Cardiac atrium fibroblast (primary cell): ENCODE results near the gene MAGEA2B. TPM values are rescaled to one million over a fixed set of nuclear protein-coding genes. Genes with fewer than 3 reads are reported as not detected.

Experiments used
- total RNA-seq: library from RNA; depleted of rRNA; stranded (reverse); fragments of >200 nt; gene quantifications from 2 replicates; pipeline ENCODE4 v1.2.3, GENCODE V29; 2015

The MAGEA2B gene
- not detected in 2 replicates for total RNA-seq

GRCh38 chrX:152713815-152714787 lies at the start of gene MAGEA2B:
Gene MAGEA2B (plus strand): TSS chrX:152714628. CDS start chrX:152717107, 2,479 bp downstream.

GRCh38 chrX:152697952-152698931 lies 16.2 kb upstream of the MAGEA2B start, which contains the start of gene MAGEA3:
Gene MAGEA3 (plus strand): TSS chrX:152698794. CDS start chrX:152700833, 2,039 bp downstream.

GRCh38 chrX:152709173-152709572 lies 5.3 kb upstream of the MAGEA2B start, which contains the start of gene CSAG2:
Gene CSAG2 (minus strand): TSS chrX:152709273. CDS start chrX:152709112, 161 bp downstream.

GRCh38 chrX:152733261-152733975 lies 19.0 kb downstream of the MAGEA2B start, which contains the start of the genes CSAG1 and MAGEA12:
Gene CSAG1 (minus strand): TSS chrX:152733721. CDS start chrX:152732460, 1,261 bp downstream.
Gene MAGEA12 (plus strand): TSS chrX:152733757. CDS start chrX:152736162, 2,405 bp downstream.

GRCh38 chrX:152753686-152754650 lies 39.5 kb downstream of the MAGEA2B start, which contains the start of gene MAGEA2:
Gene MAGEA2 (minus strand): TSS chrX:152753842. CDS start chrX:152751363, 2,479 bp downstream.

DNA sequence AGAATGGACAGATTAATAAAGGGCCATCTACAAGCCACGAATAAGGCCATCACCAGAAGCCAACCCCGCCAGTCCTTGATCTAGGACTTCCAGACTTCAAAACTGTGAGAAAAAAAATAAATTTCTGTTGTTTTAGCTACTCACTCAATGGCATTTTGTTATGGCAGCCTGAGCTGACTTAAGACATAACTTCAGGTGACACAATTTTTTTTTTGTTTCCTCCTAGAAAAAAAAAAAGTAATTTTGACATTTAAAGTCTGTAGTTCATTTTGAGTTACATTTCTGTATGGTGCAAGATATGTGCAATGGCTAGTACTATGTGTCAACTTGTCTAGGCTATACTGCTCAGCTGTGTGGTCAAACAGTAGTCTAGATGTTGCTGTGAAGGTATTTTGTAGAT lies 44.5 kb downstream of the MAGEA2B start, which contains the start of gene CSAG3:
CSAG3 (plus strand) TSS at position 301 of the 400 bp plus-strand sequence.

Other genes starting within 250 kb of the MAGEA2B start
- gene GABRQ, start 76.7 kb upstream of the MAGEA2B start, total RNA-seq = not detected in 2 replicates
- gene MAGEA3, start 15.8 kb upstream of the MAGEA2B start, total RNA-seq = not detected in 2 replicates
- gene CSAG2, start 5.4 kb upstream of the MAGEA2B start, total RNA-seq = not detected in 2 replicates
- not detected in 2 replicates for gene CSAG1, start 19.1 kb downstream of the MAGEA2B start, total RNA-seq
- not detected in 2 replicates for gene MAGEA12, start 19.1 kb downstream of the MAGEA2B start, total RNA-seq
- gene MAGEA2, start 39.2 kb downstream of the MAGEA2B start, total RNA-seq = not detected in 2 replicates
- gene CSAG3, start 44.6 kb downstream of the MAGEA2B start, total RNA-seq = not detected in 2 replicates
- gene MAGEA6, start 55.1 kb downstream of the MAGEA2B start, total RNA-seq = not detected in 2 replicates
- 31.8 and 38.8 TPM in 2 replicates for gene CETN2, start 116.1 kb downstream of the MAGEA2B start, total RNA-seq
- 19.7 and 25.8 TPM in 2 replicates for gene NSDHL, start 116.4 kb downstream of the MAGEA2B start, total RNA-seq
- 1.6 and 2.9 TPM in 2 replicates for gene ZNF185, start 183.4 kb downstream of the MAGEA2B start, total RNA-seq